DND-41 (cell line): ENCODE data around the gene TSC2.

Experiments used
- CTCF ChIP-seq: IDR thresholded peaks from 2 replicates; pipeline ENCODE4 v1.5.1; 2012; ENCODE audit warnings: borderline replicate concordance, low read length, moderate library complexity, mild to moderate bottlenecking; ENCODE audit not compliant: poor library complexity, severe bottlenecking; ENCODE audit errors: extremely low read depth
- EZH2 ChIP-seq: IDR thresholded peaks from 3 replicates; pipeline ENCODE4 v1.6.1; 2012; ENCODE audit warnings: borderline replicate concordance, low read depth, mild to moderate bottlenecking, moderate library complexity, low read length, inconsistent platforms; ENCODE audit not compliant: severe bottlenecking

GRCh38 chr16:2072926-2073325 lies 25.1 kb downstream of the TSC2 start:
- TF ChIP-seq CTCF (no peak), EZH2 (no peak)
